ENCODE measurements around the gene CCDC97.
A peak's percentile ranks its signal among the peaks of the same experiment; 100 is the strongest.
"Not testable (repeated sequence)": the region's sequence is repeated elsewhere in the genome, so short reads cannot be mapped to it uniquely, and the experiment has no call there.

CCDC97 gene

DNA sequence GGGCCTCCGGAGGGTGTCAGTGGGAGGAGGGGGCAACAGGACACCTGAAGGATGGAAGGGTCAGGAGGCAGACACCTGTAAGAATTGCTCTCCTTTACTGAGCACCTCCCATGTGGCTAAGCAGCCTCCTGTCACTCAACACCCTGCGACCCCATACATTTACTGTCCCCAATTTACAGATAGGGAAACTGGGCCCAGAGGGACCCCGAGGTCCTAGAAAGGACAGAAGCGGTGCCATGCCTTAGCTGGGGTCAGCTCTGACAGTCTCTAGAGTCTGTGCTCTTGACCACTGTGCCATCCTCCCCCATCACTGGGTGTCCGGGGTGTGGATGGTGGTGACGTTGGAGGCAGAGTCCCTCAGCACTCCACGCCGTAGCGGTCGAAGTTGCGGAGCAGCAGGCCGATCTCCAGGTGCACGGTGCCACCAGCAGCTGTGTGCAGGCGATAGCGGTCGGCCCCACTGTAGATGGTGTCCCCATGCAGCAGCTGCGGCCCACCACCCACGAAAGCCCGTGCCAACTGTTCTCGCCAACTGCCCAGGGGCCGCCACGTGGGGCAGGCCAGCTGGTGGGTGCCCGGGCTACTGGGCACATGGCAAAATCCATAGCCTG lies 44.5 kb downstream of the CCDC97 start:
- DNase-seq = no peak
- in situ Hi-C loops (cut with HindIII; ENCODE audit: low pct_ligation_motif_present, low pct_unique_long_range_greater_than_20kb, low sequenced_read_pairs) = no loop called here

DNA sequence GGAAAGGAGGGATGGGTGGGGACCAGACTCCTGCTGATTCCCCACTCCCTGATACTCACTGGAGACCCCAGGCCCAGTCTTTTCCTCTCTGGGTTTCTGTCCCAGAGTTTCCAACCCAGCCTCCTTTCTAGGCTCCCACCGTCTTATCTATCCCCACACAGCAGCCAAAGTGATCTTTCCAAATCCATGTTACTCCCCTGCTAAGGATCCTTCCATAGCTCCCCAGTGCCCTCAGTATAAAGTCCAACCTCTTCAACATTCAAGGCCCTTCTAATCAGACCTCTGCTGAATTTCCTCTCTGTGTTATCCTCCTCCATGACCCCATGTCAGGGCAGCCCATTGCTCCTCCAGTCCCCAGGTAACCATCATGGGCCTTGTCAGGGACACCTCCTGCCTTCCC lies 45.1 kb downstream of the CCDC97 start:
- in situ Hi-C loops (cut with HindIII; ENCODE audit: low pct_ligation_motif_present, low pct_unique_long_range_greater_than_20kb, low sequenced_read_pairs) = no loop called here
- no peak for DNase-seq

DNA sequence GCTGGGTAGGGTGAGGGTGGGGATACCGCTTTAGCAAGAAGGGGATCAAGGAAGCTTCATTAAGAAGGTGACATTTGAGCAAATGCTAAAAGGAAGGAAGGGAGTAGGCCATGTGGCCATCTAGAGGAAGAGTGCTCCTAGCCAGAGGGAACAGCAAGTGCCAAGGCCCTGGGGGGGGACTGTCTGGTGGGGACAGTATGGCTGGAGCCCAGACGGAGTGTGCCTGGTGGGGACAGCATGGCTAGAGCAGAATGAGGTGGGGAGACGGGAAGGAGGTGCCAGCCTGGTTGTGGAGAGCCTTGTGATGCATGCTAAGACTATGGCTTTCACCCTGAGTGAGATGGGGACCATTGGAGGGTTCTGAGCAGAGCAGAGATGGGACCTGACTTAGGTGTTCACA lies 45.8 kb downstream of the CCDC97 start:
- in situ Hi-C loops (cut with HindIII; ENCODE audit: low pct_ligation_motif_present, low pct_unique_long_range_greater_than_20kb, low sequenced_read_pairs) = no loop called here
- no peak for DNase-seq

DNA sequence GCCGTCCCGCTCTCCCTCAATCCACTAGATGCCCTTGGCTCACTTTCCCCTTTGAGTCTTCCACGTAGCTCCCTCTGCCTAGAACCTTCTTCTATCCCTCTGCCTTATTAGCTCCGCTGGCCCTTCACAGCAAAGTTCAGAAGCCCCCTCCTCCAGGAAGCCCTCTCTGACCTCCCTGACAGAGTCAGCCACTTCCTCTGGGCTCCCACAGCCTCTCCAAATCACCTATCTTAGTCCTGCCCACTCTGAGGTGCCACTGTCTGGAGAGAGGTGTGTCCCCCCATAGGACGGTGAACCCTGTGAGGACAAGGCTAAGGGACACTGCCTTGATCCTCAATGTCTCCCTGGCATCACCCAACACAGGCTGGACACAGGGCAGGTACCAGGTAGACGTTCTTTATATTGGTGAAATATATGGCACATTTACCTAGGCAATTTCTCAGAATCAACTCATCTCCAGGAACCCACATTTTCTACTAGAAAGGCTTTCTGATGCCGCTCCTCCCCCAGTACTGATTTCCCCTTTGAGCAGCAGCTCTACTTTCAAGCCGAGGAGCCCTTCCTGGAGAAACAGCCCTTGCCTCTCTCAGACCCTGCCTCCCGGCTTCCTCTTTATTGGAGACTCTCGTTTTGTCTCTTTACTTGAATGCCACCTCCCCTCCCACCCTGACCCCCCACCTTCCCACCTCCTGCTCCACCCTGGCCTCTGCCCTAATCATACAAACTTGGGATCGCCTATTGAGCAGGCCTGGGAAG lies 47.2 kb downstream of the CCDC97 start:
- no peak for DNase-seq
- in situ Hi-C loops (cut with HindIII; ENCODE audit: low pct_ligation_motif_present, low pct_unique_long_range_greater_than_20kb, low sequenced_read_pairs) = no loop called here

DNA sequence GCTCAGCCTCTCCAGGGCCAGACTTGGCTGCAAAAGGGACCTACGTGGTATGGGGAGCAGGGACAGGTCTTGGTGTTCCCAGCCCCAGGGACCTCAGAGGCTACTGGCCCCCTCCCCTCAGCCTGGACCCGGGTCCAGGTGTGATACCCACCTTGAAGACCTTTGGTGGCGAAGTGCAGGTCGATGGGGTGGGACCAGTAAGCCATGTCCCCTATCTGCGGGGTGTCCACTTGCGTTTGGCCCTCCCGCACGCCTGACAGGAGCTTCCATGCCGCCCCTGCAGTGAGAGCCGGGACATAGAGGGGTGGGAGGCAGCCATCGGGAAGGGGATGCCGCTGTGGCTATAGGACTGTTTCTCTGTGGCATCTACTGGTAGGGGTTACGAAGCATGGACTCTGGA lies 47.8 kb downstream of the CCDC97 start:
- DNase-seq = no peak
- in situ Hi-C loops (cut with HindIII; ENCODE audit: low pct_ligation_motif_present, low pct_unique_long_range_greater_than_20kb, low sequenced_read_pairs) = no loop called here

DNA sequence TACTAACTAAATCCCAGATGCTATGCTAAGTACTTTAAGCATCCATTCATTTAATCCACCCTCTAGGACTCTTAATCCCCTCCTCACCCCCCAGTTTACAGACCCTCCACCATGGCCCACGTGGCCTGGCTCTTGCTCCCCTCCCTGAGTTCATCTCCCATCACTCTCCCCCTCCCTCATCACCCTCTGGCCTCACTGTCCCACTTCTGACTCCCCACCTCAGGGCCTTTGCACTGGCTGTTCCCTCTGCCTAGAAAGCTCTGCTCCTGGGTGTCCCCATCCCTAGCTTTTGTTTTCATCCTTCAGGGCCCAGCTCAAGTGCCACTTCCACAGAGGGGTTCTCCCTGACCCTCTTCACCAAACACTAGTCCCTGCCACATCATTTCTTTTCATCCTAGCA lies 49.8 kb downstream of the CCDC97 start:
- no peak for DNase-seq
- in situ Hi-C loops (cut with HindIII; ENCODE audit: low pct_ligation_motif_present, low pct_unique_long_range_greater_than_20kb, low sequenced_read_pairs) = no loop called here

DNA sequence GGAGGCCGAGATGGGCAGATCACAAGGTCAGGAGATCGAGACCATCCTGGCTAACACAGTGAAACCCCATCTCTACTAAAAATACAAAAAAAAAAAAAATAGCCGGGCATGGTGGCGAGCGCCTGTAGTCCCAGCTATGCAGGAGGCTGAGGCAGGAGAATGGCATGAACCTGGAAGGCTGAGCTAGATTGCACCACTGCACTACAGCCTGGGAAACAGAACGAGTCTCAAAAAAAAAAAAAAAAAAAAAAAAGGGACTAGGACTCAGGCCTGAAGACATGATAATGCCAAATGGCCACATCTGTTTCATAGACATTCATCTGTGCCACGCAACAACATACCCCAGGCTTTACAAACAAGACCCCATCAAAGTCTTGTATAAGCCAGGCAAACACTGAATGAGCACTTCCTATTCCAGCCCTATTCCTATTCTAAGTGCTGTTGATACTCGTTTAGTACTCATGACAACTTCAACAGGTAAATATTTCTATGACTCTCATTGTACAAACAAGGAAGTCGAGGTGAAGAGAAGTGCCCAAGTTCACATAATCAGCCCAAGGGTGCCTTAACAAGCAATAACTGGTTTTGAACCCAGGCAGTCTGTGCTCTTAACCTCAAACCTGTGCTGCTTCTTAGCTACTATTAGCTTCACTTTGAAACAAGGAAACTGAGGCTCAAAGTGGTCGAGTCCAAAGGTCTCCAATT lies 52.3 kb downstream of the CCDC97 start:
- no peak for DNase-seq
- in situ Hi-C loops (cut with HindIII; ENCODE audit: low pct_ligation_motif_present, low pct_unique_long_range_greater_than_20kb, low sequenced_read_pairs) = no loop called here

DNA sequence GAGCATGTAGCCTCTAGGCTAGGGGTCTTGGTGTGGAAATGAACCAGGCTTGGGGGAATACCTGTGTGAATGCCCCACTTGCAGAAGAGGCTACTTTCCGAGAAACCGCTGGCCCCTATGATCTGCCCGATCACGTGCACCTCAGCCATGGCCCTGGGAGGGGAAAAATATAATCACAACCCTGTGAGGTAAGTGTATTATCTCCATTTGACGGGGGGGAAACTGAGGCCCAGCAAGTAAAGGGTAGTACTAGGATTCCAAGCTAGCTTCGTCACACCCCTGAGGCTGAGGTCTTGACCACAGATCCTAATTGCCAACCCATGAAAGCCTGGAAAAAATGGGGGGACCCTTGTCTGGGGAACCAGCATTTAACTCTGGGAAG lies 53.4 kb downstream of the CCDC97 start:
- in situ Hi-C loops (cut with HindIII; ENCODE audit: low pct_ligation_motif_present, low pct_unique_long_range_greater_than_20kb, low sequenced_read_pairs) = no loop called here
- no peak for DNase-seq

DNA sequence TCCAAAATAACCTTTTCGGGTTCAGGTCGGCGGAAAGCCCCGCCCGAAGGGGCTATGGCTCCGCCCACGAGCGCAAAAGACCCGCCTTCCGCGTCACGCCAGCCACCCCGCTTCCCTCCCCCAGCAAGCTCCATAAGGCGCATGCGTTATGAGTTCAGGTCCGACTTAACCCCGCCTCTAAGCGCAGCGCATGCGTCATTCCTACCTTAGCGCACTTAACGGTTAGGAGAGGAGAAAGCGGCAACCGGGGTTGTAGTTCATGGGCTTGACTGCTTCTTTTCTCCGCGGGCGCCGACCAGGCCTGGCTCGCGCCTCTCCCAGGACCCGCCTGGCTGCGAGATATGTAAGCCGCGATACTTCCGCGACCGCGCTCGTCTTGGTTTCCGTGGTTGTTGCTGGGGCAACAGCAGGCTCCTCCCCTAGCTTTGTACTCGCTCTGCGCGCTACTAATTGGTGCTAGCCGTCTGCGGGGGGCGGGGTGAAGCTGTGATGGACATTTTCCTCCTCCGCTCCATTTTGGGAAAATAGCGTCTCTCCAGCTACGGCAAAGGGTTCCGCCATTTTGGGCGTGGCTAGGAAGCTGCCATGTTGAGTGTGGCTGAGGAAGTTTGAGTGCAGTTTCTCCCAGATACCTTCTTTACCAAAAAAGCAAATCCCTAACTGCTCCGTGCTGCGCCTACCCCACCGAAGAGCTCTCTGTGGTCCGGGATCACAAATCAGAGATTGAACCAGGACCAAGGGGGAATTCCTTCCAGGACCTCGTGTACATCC lies 54.0 kb downstream of the CCDC97 start, which contains the start of gene B9D2:
Gene B9D2 (minus strand): TSS at position 397 of the 771 bp plus-strand sequence. CDS start 630 bp downstream, outside the sequence.
- peak; percentile 96 for DNase-seq
- in situ Hi-C loops (cut with HindIII; ENCODE audit: low pct_ligation_motif_present, low pct_unique_long_range_greater_than_20kb, low sequenced_read_pairs) = no loop called here

DNA sequence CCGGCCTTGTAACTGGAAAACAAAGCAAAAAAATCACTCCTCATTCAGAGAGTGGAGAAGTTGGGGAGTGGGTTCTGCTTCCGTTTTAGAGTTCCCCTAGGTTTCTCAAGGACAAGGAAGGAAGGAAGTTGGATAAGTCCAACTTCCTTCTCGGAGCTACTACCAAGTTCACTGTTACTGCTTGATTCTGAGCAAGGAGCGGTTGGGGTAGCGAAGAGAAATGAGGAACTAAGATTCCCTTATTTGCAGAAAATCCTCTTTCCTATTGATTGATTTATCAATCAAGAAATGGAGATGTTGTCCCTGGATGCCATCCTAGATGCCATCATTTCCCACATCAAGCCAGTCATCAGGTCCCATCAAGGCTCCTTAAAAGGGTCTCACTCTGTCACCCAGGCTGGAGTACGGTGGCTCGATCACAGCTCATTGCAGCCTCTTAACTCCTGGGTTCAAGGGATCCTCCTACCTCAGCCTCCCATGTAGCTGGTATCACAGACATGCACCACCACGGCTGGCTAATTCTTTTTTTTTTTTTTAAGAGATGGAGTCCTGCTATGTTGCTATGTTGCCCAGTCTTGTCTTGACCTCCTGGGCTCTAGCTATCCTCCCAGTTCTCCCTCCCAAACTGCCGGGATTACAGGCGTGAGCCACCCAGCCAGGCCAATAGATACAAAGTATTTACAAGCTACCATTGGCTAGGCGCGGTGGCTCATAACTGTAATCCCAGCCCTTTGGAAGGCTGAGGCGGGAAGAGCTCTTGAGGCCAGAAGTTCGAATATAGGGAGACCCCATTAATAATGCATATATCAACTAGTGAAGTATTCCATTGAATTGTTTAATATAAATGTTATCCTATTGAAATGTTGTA lies 54.8 kb downstream of the CCDC97 start:
- in situ Hi-C loops (cut with HindIII; ENCODE audit: low pct_ligation_motif_present, low pct_unique_long_range_greater_than_20kb, low sequenced_read_pairs) = no loop called here
- no peak for DNase-seq

DNA sequence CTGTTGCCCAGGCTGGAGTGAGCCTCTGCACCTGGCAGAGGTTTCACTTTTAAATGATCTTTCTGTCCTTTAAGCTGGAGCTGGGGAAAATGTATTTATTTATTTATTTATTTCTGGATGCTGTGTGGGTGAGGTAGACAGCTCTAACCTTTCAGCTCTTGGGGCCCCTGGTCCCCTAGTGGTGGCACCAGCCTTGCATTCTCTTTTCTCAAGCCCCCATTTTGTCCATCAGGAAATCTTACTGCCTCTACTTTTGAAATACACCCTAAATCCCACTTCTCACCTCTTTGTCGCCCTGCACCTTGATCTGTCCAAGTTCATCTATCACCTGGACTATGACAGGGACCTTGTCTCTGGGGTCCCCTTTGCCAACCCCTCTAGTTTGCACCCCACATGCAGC lies 56.1 kb downstream of the CCDC97 start:
- in situ Hi-C loops (cut with HindIII; ENCODE audit: low pct_ligation_motif_present, low pct_unique_long_range_greater_than_20kb, low sequenced_read_pairs) = no loop called here
- peak; percentile 38 for DNase-seq

DNA sequence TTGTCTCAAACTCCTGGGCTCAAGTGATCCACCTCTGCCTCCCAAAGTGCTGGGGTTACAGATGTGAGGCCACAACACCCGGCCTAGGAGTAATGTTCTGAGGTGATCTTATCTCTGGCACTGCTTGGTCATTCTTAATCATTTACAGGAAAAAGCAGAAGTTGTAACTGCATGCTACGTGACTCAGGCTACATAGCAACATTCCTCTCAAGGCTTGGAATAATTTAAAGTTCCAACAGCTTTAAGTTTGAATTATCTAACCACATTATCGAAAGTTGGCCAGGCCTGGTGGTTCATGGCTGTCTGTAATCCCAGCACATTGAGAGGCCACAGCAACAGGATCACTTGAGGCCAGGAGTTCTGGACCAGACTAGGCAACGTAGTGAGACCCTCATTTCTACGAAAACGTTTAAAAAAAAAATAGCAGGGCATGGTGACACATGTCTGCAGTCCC lies 57.9 kb downstream of the CCDC97 start:
- in situ Hi-C loops (cut with HindIII; ENCODE audit: low pct_ligation_motif_present, low pct_unique_long_range_greater_than_20kb, low sequenced_read_pairs) = no loop called here
- DNase-seq = peak; percentile 88

DNA sequence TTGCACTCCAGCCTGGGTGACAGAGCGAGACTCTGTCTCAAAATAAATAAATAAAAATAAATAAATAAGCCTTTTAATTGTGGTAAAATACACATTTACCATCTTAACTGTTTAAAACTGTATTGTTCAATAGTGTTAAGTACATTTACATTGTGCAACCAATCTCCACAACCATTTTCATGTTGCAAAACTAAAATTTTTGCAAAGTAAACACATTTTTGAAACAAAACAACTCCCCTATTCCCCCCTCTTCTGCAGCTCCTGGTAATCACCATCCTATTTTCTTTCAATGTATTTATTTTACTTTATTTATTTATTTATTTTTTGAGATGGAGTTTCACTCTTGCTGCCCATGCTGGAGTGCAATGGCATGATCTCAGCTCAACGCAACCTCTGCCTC lies 59.8 kb downstream of the CCDC97 start:
- in situ Hi-C loops (cut with HindIII; ENCODE audit: low pct_ligation_motif_present, low pct_unique_long_range_greater_than_20kb, low sequenced_read_pairs) = no loop called here
- DNase-seq = no peak

DNA sequence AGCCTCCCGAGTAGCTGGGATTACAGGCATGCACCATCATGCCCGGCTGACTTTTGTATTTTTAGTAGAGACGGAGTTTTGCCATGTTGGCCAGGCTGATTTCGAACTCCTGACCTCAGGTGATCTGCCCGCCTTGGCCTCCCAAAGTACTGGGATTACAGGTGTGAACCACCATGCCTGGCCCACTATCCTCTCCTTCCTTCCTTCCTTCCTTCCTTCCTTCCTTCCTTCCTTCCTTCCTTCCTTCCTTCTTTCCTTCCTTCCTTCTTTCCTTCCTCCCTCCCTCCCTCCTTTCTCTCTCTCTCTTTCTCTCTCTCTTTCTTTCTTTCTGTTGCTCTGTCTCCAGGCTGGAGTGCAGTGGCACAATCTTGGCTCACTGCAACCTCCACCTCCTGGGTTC lies 61.1 kb downstream of the CCDC97 start:
- DNase-seq; in situ Hi-C loops (cut with HindIII; ENCODE audit: low pct_ligation_motif_present, low pct_unique_long_range_greater_than_20kb, low sequenced_read_pairs): not testable (repeated sequence)

DNA sequence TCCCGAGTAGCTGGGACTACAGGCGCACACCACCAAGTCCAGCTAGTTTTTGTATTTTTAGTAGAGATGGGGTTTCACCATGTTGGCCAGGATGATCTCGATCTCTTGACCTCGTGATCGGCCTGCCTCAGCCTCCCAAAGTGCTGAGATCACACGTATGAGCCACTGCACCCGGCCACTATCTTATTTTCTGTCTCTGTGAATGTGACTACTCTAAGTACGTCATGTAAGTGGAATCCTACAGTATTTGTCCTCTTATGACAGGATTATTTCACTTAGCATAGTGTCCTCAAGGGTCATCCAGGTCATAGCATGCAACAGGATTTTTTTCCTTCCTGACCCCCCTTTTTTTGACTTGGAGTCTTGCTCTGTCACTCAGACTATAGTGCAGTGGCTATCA lies 61.6 kb downstream of the CCDC97 start:
- in situ Hi-C loops (cut with HindIII; ENCODE audit: low pct_ligation_motif_present, low pct_unique_long_range_greater_than_20kb, low sequenced_read_pairs) = no loop called here
- no peak for DNase-seq

DNA sequence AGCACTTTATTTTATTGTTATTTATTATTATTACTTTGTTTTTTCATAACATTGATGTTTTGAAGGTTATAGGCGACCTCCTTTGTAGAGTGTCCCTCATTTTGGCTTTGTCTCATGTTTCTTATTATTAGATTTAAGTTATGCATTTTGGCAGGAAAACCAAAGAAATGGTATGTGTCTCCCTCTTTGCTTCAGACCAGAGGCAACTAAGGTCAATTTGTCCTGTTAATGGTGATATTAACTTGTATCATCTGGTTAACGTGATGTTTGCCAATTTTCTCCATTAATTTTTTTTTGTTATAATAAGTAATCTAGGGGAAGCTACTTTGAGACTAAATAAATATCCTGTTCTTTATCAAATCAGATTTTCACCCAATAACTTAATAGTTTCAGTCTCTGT lies 62.5 kb downstream of the CCDC97 start:
- in situ Hi-C loops (cut with HindIII; ENCODE audit: low pct_ligation_motif_present, low pct_unique_long_range_greater_than_20kb, low sequenced_read_pairs) = no loop called here
- DNase-seq = no peak

DNA sequence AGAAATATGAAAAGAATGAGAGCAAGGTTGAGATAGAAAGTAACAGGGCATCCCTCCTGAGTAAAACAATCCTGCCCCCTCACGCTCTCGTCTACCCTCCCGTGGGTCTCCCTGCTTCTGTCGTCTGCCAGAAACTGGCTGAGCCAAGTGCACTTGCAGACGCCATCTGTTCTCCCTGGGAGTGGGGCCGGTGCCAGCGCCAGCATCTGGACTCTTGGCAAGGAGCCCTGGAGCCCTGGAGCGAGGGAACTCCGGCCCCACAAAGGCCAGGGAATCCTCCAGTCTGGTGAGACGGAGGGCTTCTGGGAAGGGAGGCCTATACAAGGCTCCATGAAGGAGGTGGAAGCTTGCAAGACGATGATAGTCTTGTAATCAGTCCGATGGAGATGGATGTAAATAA lies 64.0 kb downstream of the CCDC97 start:
- in situ Hi-C loops (cut with HindIII; ENCODE audit: low pct_ligation_motif_present, low pct_unique_long_range_greater_than_20kb, low sequenced_read_pairs) = no loop called here
- DNase-seq = peak; percentile 66

Data from ACHN (cell line).